Endothelial cell (in vitro differentiated cells): ENCODE results near the gene NOL4L. TPM values are rescaled to one million over a fixed set of nuclear protein-coding genes. Genes with fewer than 3 reads are reported as not detected.

ENCODE experiments used
- DNase-seq: peaks from one replicate; pipeline ENCODE4 v3.0.0; 2021; ENCODE audit warnings: low spot score
- H3K27ac Mint-ChIP-seq: one replicate; pipeline ENCODE4 v1.8.0; 2021; ENCODE audit warnings: mixed read lengths, inconsistent platforms; ENCODE audit not compliant: unreplicated experiment
- H3K27me3 Mint-ChIP-seq: one replicate; pipeline ENCODE4 v1.8.0; 2021; ENCODE audit warnings: mild to moderate bottlenecking, moderate library complexity, mixed read lengths, inconsistent platforms; ENCODE audit not compliant: unreplicated experiment
- H3K36me3 Mint-ChIP-seq: one replicate; pipeline ENCODE4 v1.8.0; 2021; ENCODE audit warnings: mild to moderate bottlenecking, low read depth, mixed read lengths, inconsistent platforms; ENCODE audit not compliant: unreplicated experiment
- H3K4me1 Mint-ChIP-seq: one replicate; pipeline ENCODE4 v1.8.0; 2021; ENCODE audit warnings: mild to moderate bottlenecking, mixed read lengths, inconsistent platforms; ENCODE audit not compliant: unreplicated experiment
- H3K4me3 Mint-ChIP-seq: one replicate; pipeline ENCODE4 v1.8.0; 2021; ENCODE audit warnings: mild to moderate bottlenecking, mixed read lengths, inconsistent platforms; ENCODE audit not compliant: unreplicated experiment
- H3K9me3 Mint-ChIP-seq: one replicate; pipeline ENCODE4 v1.8.0; 2021; ENCODE audit warnings: mixed read lengths, inconsistent platforms; ENCODE audit not compliant: unreplicated experiment
- total RNA-seq: library from RNA; stranded (reverse); fragmentation: NEBNext Ultra II Directional; extraction: Animal tissue kit (Norgen Biotek cat#: 25700); gene quantifications from one replicate; pipeline ENCODE4 v1.2.1, GENCODE V29; 2021; ENCODE audit not compliant: unreplicated experiment
- TF ChIP-seq, protein P1 (sequence below): fragments of 200-600 bp; sonication (generic); IDR thresholded peaks from one replicate; pipeline ENCODE4 v1.5.0; 2021; ENCODE audit warnings: antibody characterized with exemption; ENCODE audit not compliant: unreplicated experiment

The NOL4L gene
- total RNA-seq, 1 donor from 2014 or later: 150 TPM

DNA sequence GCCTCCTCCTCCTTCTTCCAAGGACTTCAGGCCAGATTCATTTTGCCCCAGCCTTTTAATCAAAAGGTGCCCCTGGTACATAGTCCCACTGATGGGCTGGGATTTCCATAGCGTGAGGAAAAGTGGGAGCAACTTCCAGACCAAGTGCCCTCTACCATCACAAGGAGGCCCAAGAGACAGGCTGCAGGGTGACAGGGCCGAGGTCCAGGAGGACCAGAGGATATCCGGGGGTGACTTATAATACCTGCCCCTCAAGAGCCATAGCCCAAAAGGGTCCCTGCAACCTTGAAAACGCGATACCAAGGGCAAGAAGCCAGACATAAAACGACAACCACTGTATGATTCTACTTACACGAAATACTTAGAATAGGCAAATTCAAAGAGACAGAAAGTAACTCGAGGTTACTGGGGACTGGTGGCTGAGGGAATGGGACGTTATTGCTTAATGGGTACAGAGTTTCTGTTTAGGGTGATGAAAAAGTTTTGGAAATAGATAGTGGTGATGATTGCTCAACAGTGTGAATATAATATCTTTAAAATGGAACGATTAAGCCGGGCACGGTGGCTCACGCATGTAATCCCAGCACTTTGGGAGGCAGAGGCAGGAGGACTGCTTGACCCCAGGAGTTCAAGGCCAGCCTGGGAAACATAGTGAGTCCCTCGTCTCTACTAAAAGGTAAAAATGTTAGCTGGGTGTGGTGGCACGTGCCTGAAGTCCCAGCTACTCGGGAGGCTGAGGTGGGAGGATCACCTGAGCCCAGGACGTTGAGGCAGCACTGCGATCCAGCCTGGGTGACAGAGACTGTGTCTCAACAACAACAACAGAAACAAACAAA lies 71.9 kb downstream of the NOL4L start:
- peaks cover 26% of the 10 kb centered on the region for H3K36me3 Mint-ChIP-seq
- TF ChIP-seq, protein P1, sequence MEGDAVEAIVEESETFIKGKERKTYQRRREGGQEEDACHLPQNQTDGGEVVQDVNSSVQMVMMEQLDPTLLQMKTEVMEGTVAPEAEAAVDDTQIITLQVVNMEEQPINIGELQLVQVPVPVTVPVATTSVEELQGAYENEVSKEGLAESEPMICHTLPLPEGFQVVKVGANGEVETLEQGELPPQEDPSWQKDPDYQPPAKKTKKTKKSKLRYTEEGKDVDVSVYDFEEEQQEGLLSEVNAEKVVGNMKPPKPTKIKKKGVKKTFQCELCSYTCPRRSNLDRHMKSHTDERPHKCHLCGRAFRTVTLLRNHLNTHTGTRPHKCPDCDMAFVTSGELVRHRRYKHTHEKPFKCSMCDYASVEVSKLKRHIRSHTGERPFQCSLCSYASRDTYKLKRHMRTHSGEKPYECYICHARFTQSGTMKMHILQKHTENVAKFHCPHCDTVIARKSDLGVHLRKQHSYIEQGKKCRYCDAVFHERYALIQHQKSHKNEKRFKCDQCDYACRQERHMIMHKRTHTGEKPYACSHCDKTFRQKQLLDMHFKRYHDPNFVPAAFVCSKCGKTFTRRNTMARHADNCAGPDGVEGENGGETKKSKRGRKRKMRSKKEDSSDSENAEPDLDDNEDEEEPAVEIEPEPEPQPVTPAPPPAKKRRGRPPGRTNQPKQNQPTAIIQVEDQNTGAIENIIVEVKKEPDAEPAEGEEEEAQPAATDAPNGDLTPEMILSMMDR: no peak

DNA sequence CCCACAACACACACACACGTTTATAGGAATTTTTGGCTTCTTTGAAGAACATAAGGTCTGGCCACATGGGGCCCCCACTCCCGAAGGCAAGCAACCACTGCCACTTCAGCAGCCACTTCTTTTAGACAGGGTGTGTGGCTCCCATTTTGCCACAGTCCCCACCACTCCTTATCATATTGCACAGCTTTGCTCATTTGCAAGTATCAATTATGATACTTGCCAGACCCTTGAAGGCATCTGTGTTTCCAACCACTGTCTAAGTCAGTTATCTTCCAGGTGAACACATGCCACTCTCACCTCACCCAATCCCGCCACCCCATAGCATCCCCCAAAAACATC lies 73.1 kb downstream of the NOL4L start:
- TF ChIP-seq, protein P1: no peak
- H3K4me3 Mint-ChIP-seq: peak overlapping the region; percentile 87
- H3K27ac Mint-ChIP-seq: peak overlapping the region; percentile 85

More for the DNA sequence above, 71.9 kb downstream of the NOL4L start:
- Mint-ChIP-seq H3K9me3 (no peaks in the 10 kb centered on the region), H3K27ac (peak overlapping the region; percentile 54), H3K27me3 (peaks cover 34% of the 10 kb centered on the region), H3K4me1 (peaks cover 90% of the 10 kb centered on the region), H3K4me3 (peak overlapping the region; percentile 87)
- no peak for DNase-seq

DNA sequence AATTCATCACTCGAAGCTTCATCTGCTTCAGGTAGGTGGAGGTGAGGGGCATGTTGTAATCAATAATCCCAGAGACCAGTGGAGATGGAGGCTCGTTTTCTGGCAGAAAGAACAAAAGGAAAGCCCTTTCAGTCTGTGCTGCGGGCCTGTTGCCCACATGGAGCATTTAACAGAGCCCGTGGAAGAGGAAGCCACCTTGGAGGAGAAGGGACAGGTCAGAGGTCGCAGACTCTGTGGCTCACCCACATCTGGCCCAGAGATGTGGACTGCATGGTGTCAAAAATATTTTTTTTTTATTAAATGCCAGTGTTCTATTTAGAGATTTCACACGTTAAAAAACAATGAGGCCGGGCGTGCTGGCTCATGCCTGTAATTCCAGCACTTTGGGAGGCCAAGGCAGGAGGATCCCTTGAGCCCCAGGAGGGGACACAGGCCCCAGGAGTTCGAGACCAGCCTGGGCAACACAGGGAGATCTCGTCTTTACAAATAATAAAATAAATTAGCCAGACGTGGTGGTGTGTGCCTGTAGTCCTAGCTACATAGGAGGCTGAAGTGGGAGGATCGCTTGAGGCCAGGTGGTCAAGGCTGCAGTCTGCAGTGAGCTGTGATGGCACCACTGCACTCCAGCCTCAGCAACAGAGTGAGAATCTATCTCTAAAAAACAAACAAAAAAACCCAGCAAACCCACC lies 73.6 kb downstream of the NOL4L start:
- H3K9me3 Mint-ChIP-seq: no peaks in the 10 kb centered on the region
- H3K27ac Mint-ChIP-seq: peak overlapping the region; percentile 85
- H3K4me1 Mint-ChIP-seq: peaks cover 91% of the 10 kb centered on the region
- peak overlapping the region; percentile 87 for H3K4me3 Mint-ChIP-seq
- H3K36me3 Mint-ChIP-seq: peaks cover 26% of the 10 kb centered on the region
- TF ChIP-seq, protein P1: no peak
- DNase-seq: no peak
- H3K27me3 Mint-ChIP-seq: peaks cover 33% of the 10 kb centered on the region

More for the DNA sequence above, 73.1 kb downstream of the NOL4L start:
- no peak for DNase-seq
- peaks cover 91% of the 10 kb centered on the region for H3K4me1 Mint-ChIP-seq
- peaks cover 34% of the 10 kb centered on the region for H3K27me3 Mint-ChIP-seq
- H3K9me3 Mint-ChIP-seq: no peaks in the 10 kb centered on the region
- peaks cover 26% of the 10 kb centered on the region for H3K36me3 Mint-ChIP-seq

DNA sequence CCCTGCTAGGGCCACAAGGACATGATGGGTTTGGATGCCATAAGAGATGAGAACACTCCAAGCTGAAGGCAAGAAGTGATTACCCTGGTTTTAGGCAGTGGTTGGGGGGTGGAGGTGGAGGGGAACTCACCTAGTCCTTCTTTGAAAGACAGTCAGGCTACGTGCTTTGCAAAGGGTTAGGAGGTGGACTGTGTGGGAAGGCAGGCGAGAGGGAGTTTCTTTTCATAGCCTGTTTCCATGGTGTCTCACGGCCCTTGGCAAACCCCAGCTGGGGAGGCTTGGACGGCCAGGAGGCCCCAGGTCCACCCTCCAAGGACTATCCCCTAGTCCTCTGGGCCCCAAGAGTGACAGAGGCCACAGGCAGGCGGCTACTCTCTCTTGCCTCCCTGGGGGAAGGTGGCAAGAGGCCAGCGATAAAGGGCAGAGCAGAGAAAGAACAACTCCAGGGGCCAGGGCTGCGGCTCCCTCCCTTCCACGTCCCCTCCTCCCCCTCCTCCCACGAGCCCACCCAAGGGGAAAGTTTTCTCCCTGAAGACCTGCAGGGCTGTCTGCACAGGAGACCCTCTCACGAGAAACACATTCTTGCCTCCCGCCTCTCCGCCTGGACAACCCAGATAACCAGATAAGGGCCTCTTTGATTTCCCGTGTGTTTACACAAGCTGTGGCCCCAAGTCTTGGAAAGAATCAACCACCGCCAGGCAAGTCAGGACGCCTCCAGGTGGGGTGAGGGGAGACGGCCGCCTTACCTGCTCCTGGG lies 74.4 kb downstream of the NOL4L start:
- Mint-ChIP-seq H3K27ac (peak overlapping the region; percentile 85), H3K36me3 (peaks cover 22% of the 10 kb centered on the region), H3K9me3 (no peaks in the 10 kb centered on the region), H3K27me3 (peaks cover 28% of the 10 kb centered on the region), H3K4me1 (peaks cover 85% of the 10 kb centered on the region), H3K4me3 (peak overlapping the region; percentile 86)
- peak; percentile 39 for DNase-seq
- TF ChIP-seq, protein P1: no peak
